HG02852 (cell line): Measurements from ENCODE around the gene OSBPL5.

Source experiments
- ATAC-seq: cut with Tn5 transposase; IDR thresholded peaks from one replicate; pipeline ENCODE4 v1.9.1; 2021; ENCODE audit warnings: mild to moderate bottlenecking, moderate library complexity; ENCODE audit not compliant: unreplicated experiment

OSBPL5 gene

DNA sequence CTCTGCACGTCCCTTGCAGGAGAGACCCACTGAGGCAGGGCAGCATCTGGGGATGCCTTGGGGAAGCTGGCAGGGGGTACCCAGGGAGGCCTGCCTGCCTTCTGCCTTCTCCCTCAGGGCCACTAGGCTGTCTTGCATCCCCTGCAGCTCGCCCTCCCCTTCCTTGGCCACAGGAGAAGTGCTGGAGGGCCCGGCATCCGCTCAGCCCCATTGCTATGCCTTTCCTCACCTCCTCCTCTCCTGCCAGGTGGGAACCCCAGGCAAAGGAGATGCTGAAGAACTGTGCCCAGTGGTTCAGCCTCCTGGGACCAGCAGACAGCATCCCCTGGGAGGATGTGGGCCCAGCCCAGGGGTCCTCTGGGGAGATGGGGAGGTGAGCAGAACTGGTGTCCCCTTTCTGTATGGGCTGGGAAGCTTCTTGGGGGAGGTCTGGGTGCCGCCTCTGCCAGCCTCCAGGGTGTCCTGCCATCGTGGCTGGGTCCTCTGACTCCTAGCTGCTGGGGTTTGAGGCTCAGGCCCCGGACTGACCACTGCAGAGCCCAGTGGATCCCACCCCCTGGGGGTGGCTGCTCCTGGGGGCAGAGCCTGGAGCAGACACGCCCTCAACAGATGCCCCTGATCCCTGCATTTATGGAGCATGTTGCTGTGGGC lies 32.9 kb upstream of the OSBPL5 start:
- ATAC-seq: no peak

DNA sequence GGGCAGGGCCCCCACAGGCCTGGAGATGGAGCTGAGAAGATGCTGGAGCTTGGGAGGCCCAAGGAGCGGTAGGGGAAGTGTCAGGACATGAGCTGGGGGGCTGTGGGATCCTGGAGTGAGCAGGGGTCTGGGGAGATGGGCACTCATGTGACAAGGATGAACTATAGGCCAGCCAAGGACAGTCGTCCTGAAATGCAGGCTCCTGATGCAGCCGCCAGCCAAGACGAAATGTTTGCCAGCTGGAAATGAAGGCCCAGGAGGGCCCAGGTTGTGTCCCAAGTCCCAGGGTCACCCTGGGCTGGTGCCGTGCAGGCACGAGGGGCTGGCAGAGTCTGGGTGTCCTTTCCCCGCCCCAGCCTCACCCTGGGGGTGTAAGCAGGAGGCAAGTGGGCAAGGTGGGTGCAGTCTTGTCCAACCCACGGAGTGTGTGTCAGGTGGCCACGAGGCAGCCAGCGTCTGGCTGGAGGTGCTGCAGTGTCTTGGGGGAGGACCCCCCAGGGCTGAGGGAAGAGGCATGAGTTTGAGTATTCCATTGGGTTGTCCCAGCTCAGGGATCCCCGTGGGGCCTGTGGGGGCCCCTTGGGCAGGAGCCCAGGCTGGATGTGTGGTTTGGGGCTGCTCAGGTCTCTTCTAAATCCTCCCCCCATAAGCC lies 32.1 kb upstream of the OSBPL5 start:
- ATAC-seq: no peak

DNA sequence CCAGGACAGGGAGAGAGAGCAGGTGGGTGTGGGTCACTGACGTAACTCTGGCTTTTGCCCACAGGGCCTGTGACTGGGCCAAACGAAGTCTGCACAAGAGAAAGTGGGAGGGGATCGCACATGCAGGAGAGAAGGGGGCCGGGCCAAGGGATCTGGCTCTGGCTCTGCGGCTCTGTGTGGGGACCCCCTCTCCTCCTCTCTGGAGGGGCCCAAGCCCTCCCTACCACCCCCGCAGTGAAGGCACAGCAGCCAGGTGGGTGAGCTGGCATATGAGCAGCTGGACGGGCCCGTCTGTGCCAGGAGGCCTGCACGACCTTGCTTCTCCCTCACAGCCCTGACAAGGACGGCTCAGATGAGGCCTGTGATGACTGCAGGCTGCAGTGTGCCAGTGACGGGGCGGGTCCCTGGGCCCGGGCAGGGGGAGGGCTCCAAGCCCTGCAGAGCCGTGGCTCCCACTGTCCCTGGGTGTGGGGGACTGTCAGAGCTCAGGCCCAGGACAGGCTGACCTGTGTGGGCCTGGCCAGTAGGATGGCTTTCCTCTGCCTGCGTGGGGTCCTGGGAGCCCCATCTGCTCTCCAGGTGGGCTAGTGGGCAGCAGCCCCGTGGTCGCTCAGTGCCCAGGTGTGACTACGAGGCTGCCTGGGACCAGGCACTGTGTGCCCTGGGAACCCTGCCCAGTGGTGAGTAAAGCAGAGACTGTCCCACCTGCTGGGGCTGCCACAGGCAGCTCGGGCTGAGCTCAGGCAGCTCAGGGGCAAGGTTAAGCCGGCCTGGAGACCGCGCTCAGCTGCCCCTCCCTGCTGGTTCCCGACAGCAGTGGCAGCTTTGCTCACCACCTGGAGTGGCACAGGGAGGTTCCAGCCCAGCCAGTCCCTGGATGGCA lies 31.3 kb upstream of the OSBPL5 start:
- ATAC-seq: no peak

DNA sequence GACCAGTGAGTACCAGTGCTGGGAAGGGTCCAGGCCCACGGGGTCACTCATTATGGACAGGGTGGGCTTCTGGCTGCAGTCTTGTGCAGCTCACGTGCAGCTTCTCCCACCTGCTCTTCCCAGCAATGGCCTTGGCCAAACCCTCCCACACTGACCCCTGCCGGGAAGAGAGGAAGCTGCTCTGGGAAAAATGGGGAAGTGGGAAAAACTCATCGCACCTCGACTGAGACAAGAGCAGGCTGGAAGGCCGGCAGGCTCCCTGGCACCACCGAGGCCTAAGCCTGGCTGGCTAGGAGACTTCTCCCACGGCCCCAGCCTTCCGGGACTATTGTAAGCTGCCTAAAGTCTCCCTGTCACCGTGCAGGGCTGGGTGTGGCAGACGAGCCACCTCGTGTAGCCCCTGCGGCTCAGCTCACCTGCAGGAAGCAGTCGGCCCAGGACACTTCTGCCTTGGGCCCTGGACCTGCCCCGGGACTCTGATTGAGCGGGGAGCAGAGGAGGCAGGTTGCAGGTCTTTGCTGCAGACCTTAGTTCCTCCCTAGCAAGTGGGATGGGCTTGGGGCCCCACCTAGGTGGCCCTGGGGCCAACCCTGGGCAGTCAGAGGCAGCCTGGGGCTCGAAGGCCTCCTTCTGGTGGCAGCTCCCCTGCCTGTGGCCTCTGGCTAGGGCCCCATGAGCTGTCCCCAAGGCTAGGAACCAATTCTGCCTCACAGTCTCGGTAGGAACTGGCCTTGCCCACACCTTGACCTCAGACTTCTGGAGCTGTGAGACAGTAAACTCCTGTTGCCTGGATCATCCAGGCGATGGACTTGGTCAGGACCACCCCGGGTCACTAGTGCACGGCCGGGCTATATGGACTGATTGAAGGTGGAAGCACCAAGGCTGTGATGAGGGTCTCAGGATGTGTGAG lies 30.4 kb upstream of the OSBPL5 start:
- ATAC-seq: no peak

DNA sequence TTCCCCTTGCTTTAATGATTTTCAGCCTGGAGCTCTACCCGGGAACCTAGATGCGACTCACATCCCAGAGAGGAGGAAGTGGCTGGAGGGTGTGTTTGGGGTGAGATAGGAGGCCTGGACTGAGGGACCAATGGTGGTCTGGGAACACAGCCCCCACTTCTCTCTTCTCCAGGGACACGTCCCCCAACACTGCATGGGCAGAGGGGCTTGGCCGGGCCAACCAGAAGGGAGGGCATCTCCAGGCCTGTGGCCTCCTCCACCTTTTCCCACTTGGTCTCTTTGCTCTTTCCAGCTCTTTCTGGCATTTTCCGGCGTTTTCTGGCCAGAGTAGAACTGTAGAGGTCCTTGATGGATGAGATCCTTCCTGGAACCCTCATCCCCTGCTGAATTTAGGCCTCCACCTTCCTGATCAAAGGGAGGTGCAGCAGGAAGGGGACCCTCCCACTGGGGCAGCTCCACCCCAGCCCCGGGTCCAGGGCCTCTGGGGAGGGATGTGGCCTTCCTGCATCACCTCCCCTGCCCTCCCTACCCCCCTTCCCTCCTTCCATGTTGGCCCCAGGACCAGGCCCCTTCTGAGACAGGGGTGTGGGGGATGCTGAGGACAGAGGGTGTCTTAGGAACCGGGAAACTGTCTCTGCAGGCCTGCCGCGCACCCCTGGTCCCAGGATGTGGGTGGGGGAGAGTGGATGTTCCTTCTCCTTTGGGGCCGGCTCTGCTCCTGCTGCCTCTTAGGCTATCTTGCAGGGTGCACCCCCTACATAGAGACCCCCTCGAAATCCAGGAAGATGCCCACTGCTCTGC lies 29.1 kb upstream of the OSBPL5 start:
- no peak for ATAC-seq

DNA sequence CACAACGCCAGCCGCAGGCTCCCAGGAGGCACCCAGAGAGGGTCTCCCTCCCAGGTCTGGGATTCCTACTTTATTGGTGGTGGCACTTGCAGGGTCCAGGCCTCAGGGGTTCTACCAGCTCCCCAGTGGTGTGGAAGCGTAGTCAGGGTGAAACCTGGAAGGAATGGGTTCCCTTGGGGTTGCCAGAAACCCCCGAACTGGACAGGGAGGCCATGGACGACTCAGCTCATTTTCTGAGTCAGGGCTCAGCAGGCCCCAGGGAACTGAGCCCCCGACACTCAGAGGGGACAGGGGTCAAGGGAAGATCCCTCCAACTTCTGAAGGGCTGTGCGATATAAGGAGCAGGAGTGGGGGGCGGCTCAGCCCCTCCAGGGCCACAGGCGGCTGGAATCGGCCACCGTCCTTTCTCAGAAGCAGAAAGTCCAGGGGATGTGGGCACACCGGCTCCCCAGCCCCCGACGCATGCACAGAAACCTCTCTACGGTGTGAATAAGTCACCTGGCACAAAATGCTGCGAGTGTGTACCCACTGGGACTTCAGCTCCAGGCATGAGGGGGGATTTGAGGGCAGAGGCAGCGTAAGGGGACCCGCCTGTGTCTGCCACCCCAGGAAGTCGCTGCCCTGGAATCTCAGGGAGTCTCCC lies 28.4 kb upstream of the OSBPL5 start:
- no peak for ATAC-seq

DNA sequence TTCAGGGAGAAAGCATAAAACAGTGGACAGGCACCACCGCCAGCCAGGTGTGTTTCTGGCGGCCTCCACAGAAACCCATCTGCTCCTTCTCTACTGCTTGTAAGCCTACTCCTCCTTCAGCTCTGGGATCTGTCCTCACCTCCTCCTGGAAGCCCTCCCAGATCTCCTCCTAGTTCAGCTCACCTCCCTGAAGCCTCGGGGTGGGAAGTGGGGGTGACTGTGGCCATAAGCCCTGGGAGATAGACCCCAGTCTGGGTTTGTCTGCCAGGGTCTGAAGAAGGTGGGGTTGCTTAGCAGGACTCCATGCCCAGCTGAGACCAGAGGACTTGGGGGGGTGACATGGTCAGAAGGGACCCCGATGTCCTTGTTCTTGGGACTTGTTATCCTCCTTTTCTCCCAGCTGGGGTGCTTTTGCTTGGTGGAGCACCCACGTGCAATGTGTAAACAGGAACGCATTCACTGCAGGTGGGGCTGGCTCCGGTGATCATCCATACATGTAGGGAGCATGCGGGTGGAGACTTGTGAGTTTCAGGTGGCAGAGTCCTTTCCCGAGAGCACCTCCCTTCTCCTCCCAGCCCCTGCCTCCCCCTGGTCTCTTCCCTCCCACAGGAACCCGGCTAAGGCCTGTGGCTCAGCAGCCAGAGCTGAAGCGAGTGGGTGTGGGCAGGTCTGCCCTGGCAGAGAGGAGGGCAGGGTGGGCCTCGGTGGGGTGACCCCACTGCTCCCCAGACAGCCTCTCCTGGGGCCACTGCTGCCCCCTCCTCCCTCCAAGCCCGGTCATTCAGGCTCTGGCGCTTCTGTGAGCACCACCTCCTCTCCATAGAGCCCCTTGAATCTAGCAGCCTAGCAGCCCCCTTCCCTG lies 27.6 kb upstream of the OSBPL5 start:
- no peak for ATAC-seq

DNA sequence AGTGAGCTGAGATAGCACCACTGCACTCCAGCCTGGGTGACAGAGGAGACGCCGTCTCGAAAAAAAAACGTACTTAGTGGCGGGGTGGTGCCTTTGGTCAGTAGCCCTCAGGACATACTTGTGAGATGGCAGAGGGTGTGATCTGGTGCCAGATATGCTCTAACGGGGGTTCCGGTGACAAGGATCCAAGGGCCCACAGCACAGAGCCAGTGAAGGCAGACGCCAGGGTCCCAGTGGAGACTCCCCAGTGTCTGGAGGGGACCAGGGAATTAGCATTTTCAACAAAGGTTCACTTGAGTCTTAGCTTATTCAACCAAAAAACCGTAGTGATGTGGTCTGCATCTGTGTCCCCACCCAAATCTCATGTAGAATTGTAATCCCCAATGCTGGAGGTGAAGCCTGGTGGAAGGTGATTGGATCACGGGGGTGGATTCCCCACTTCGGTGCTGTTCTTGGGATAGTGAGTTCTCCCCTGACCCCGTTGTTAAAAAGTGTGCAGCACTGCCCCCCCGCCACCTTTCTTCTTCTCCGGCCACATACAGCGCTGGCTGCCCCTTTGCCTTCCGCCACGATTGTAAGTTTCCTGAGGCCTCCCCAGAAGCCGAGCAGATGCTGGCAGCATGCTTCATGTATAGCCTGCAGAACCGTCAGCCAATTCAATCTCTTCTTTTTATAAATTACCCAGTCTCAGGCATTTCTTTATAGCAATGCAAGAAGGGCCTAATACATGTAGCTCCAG lies 26.6 kb upstream of the OSBPL5 start:
- ATAC-seq: no peak

DNA sequence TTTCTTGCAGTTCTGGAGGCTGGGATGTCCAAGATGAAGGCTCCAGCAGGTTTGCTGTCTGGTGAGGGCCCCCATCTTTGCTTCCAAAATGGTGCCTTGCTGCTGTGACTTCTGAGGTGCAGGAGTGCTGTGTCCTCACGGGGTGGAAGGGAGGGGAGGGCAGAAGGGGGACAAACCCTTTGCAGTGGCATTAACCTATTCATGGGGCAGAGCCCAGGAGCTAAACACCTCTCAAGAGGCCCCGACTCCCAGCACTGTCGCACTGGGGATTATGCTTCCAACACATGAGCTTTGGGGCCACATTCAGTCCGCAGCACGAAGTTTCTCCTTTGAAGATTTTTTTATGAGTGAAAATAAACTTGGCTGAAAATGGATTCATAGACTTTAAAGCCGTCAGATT lies 25.5 kb upstream of the OSBPL5 start:
- no peak for ATAC-seq

DNA sequence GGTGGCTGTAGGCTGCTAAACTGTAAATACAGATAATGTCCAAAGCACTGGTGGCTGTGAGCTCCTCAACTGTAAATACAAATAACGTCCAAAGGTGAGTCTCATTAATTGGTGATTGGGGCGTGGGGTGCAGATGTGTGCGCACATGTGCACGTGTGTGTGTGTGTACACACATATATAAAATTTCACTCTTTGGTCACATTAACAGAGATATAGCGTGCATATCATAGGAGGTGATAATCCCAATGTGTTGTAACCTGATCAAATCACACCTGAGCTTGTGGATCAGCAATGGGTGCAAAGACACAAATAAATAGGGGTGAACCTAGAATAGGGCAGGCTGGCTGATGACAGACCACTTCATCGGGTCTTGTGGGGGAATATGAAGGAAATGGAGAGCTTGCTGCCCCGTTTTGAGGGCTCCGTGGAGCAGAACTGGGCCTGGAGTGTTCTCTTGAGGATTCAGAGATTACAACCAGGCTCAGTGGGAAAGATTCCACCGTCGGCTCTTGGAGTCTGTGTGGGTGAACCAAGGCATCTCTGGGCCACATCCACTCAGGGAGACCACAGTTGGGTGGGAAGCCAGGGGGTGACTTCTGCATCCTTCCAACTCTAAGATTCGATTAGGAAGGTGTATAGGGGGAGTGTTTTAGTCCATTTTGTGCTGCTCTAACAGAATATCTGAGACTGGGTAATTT lies 24.9 kb upstream of the OSBPL5 start:
- ATAC-seq: no peak

DNA sequence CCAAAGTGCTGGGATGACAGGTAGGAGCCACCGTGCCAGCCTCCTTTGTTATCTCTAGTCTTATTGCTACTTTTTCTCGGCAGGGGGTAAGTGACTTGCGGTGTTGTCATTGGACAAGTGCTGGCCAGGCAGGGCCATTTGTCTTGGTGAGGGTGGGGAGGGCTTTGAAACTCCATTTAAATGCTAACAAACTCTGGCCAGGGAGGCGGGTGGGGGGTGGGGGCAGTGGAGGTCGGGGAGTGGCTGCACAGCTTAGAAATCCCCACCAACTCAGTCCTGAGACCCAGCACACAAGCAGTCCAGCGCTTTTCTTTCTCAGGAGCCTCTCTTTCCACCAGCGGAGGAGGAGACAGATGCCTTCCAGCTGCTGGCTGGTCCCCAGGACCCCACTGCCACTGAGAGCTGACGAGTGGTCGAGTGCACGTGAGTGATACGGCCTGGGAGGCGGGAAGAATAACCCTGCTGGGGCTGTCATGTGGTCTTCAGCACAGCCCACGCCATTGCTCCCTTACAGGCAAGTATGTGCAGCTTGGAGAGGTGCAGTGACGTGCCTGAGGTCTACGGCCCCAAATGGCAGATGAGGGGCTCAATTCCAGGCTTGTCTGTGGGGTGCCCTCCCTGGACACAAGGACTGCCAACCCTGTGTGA lies 24.2 kb upstream of the OSBPL5 start:
- ATAC-seq: no peak

DNA sequence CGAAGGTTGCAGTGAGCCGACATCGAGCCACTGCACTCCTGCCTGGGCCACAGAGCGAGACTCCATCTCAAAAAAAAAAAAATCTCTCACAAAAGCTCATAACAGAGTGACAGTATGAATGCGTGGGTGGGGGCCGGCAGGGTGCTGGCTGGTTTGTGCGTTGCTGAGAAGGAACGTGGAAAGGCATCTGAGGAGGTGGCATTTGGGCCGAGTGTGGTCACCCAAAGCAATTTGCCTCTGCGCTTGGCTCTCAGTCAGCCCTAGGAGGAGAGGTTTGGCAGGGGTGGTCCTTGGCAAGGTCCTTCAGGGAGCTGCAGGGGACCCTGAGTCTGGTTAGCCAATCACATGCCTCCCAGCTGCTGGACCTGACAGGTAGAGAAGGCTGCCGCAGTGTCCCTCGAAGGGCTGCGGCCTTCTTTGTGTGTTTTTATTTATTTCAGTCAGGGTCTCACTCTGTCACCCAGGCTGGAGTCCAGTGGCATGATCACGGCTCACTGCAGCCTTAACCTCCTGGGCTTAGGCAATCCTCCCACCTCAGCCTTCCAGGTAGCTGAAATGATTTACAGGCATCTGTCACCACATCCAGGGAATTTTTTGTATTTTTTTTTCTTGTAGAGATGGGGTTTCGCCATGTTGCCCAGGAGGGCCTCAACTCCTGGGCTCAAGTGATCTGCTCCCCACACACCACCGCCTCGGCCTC lies 23.5 kb upstream of the OSBPL5 start:
- ATAC-seq: no peak

DNA sequence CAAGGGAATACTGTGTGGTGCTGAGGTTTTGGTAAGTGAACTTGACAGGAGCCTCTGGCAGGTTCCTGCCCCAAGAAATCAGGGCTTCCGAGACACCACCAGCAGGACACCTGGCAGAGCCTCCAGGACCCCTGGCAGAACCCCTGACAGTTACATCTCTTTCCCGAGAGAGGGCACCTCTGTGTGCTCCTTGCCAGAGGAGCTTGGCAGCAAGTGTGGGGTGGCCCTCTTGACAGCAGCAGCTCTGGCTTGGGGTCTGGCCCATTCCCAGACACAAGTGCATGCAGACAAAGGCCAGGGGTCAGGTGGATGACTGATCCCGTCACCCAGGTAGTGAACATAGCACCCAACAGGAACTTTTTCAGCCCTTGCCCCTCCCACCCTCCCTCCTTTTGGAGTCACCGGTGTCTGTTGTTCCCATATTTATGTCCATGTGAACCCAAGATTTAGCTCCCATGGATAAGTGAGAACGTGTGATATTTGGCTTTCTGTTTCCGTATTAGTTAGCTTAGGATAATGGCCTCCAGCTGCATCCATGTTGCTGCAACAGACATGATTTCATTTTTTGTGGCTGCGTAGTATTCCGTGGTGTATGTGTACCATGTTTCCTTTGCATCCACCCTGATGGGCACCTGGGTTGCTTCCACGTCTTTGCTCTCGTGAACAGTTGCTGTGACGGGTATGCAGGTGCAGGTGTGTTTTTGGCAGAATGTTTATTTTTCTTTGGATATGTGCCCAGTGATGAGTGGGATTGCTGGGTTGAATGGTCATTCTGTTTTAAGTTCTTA lies 21.2 kb upstream of the OSBPL5 start:
- ATAC-seq: no peak

DNA sequence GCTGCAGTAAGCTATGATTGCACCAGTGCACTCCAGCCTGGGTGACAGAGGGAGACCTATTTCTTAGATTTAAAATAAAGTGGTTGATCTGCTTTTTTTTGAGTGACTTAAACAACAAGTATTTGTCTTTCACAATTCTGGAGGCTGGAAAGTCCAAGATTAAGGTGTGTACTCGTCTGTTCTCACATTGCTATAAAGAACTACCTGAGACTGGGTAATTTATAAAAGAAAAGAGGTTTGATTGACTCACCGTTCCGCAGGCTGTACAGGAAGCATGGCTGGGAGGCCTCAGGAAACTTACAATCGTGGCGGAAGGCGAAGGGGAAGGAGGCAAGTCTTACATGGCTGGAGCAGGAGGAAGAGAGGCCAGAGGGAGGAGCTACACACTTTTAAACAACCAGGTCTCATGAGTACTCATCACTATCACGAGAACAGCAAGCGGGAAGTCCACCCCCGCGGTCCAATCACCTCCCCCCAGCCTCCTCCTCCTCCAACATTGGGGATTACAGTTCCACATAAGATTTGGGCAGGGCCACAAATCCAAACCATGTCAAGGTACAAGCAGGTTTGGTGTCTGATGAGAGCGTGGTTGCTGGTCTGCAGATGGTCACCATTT lies 19.7 kb upstream of the OSBPL5 start:
- no peak for ATAC-seq

DNA sequence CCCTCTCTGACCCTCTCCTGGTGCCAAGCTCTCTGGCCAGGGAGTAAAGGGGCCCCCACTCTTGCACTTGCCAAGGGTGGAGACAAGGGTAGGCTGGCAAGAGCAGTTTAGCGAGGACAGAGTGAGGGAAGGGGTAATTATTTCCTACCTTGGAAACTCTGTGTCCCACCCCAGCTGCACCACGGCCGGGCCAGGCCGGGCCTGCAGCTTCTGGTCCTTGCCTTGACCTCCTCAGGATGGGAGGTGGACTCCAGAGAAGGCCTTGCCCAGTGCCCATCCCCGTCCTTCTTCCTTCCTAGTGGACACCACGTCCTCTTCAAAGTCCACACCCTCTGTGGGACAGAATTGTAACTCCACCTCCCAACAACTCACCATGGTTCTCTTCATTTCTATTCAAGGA lies 18.4 kb upstream of the OSBPL5 start:
- no peak for ATAC-seq
